K562 (cell line): ENCODE data around the gene GRIN2D. TPM values are rescaled to one million over a fixed set of nuclear protein-coding genes. Genes with fewer than 3 reads are reported as not detected.
A peak's percentile ranks its signal among the peaks of the same experiment; 100 is the strongest.

Experiments used
- ATAC-seq: fragments of 200-7000 bp; cut with Tn5 transposase; 3 replicates; pipeline ENCODE4 v1.9.1; 2020; ENCODE audit warnings: moderate library complexity
- BruUV-seq: library from RNA; stranded (reverse); fragments of 400-500 nt; replicated peaks from 2 replicates; lab custom pipeline; 2021; lab: Mats Ljungman, UMichigan
- CTCF ChIA-PET: fragments of 300-600 bp; formaldehyde crosslinking; extraction: SDS; loops from one replicate; lab custom pipeline; 2021; ENCODE audit warnings: low intra/inter-chr PET ratio; lab: Yijun Ruan, JAX
- POLR2A ChIA-PET: fragments of 300-600, 350-650 bp; sonication (Branson Sonifier 250); formaldehyde crosslinking; extraction: SDS; loops from one replicate; lab custom pipeline; 2021; ENCODE audit warnings: antibody characterized with exemption, inconsistent platforms; lab: Yijun Ruan, JAX
- DNase-seq, 4 experiments: peaks; one replicate each; pipeline versions ENCODE4 v3.0.0 to v3.0.0-alpha.2; 2011 to 2018; ENCODE audit warnings: low spot score in 3 of 4, mixed read lengths in 3 of 4; ENCODE audit errors: extremely low read depth in 1 of 4
- FAIRE-seq: peaks from 2 replicates; lab custom pipeline; 2011; peaks lifted over from hg19 to GRCh38; lab: Jason Lieb, UNC
- H2AFZ ChIP-seq: 2 replicates; pipeline ENCODE4 v1.6.0; 2011; ENCODE audit warnings: low read depth, low read length, control low read depth, inconsistent platforms
- H3K27ac ChIP-seq: fragments of 200-600 bp; 3 replicates; pipeline ENCODE4 v1.8.0; 2011; ENCODE audit warnings: low read depth, mild to moderate bottlenecking, control low read depth, inconsistent platforms, low read length, moderate library complexity, mixed read lengths; ENCODE audit errors: extremely low read depth
- H3K27me3 ChIP-seq, 2 experiments: fragments of 300-600 bp in 1 of 2; 2 replicates in 1 of 2; 3 replicates in 1 of 2; pipeline versions ENCODE4 v1.6.0 to v1.8.0; 2011; ENCODE audit warnings: inconsistent platforms in 2 of 2, low read length in 2 of 2, mild to moderate bottlenecking in 1 of 2, mixed read lengths in 1 of 2, moderate library complexity in 1 of 2; ENCODE audit not compliant: control insufficient read depth in 2 of 2, insufficient read depth in 2 of 2
- H3K36me3 ChIP-seq: fragments of 300-600 bp; 3 replicates; pipeline ENCODE4 v1.8.0; 2011; ENCODE audit warnings: mild to moderate bottlenecking, low read length, inconsistent platforms; ENCODE audit not compliant: control insufficient read depth, insufficient read depth
- H3K4me1 ChIP-seq, 2 experiments: fragments of 200-600 bp in 1 of 2; replicated peaks in 1 of 2; 2 replicates in 1 of 2; 3 replicates in 1 of 2; pipeline versions ENCODE4 v1.5.1 to v1.8.0; 2011; ENCODE audit warnings: inconsistent platforms in 2 of 2, low read length in 2 of 2, mild to moderate bottlenecking in 1 of 2, mixed read lengths in 1 of 2, moderate library complexity in 1 of 2; ENCODE audit not compliant: control insufficient read depth in 2 of 2, insufficient read depth in 2 of 2
- H3K4me2 ChIP-seq: 2 replicates; pipeline ENCODE4 v1.6.1; 2011; ENCODE audit warnings: low read length, control low read depth, inconsistent platforms, mixed read lengths; ENCODE audit not compliant: insufficient read depth
- H3K4me3 ChIP-seq: fragments of 200-600 bp; sonication (generic), shearing (Covaris generic); 2 replicates; pipeline ENCODE4 v1.5.1; 2016; ENCODE audit warnings: control low read depth, inconsistent platforms
- H3K79me2 ChIP-seq: fragments of 200-600 bp; 3 replicates; pipeline ENCODE4 v1.8.0; 2011; ENCODE audit warnings: low read length, inconsistent platforms; ENCODE audit not compliant: control insufficient read depth, insufficient read depth
- H3K9ac ChIP-seq, 2 experiments: 2 replicates each; pipeline versions ENCODE4 v1.6.0 to v1.6.1; 2011; ENCODE audit warnings: low read depth in 2 of 2, low read length in 2 of 2, control low read depth in 1 of 2, inconsistent platforms in 1 of 2, mild to moderate bottlenecking in 1 of 2, mixed read lengths in 1 of 2; ENCODE audit not compliant: insufficient read depth in 1 of 2
- H3K9me1 ChIP-seq: one replicate; pipeline ENCODE4 v1.6.0; 2011; ENCODE audit warnings: inconsistent platforms, mild to moderate bottlenecking, low read length, moderate library complexity; ENCODE audit not compliant: control insufficient read depth, insufficient read depth
- H3K9me3 ChIP-seq: replicated peaks from 2 replicates; pipeline ENCODE4 v1.5.1; 2011; ENCODE audit warnings: low read depth, low read length, inconsistent platforms; ENCODE audit not compliant: control insufficient read depth, insufficient read depth
- H4K20me1 ChIP-seq: replicated peaks from 2 replicates; pipeline ENCODE4 v1.6.1; 2011; ENCODE audit warnings: low read length, inconsistent platforms, mixed read lengths; ENCODE audit not compliant: control insufficient read depth, insufficient read depth
- ARID2 ChIP-seq: fragments of 450-650 bp; IDR thresholded peaks from 2 replicates; pipeline ENCODE4 v1.6.1; 2017; ENCODE audit warnings: antibody characterized with exemption, mild to moderate bottlenecking
- KDM1A ChIP-seq, 2 experiments: fragments of 450-650 bp; IDR thresholded peaks; 2 replicates each; pipeline ENCODE4 v1.6.1; 2016; ENCODE audit warnings: mild to moderate bottlenecking in 2 of 2
- WGBS: fragments of 100-300 bp; shearing (Covaris generic); methylation state at CpG from one replicate; pipeline ENCODE4 v1.1.6; 2016; ENCODE audit warnings: low coverage, mixed read lengths; ENCODE audit not compliant: insufficient coverage; ENCODE audit errors: missing lambda C conversion rate; 5-methylcytosine and 5-hydroxymethylcytosine counted together
- in situ Hi-C: fragments of 300-500 bp; cut with MboI; formaldehyde crosslinking; loops from 4 replicates; pipeline ENCODE4 v1.15.0; 2018; ENCODE audit warnings: inconsistent platforms, mixed read lengths
- intact Hi-C: fragments of 100-400 bp; cut with micrococcal nuclease; formaldehyde crosslinking; loops from 2 replicates; pipeline ENCODE4 v1.14.2; 2022
- polyA plus RNA-seq, 8 experiments: library from polyadenylated mRNA; depleted of rRNA in 4 of 8; stranded (reverse) in 5 of 8; unstranded in 3 of 8; fragments of >200 nt; fragmentation: Nextera tagmentation in 2 of 8; fragmentation: Illumina TruSeq in 1 of 8; extraction: Ambion mirVana in 2 of 8; extraction: Trizol in 1 of 8; gene quantifications; 2 replicates each; pipeline versions ENCODE4 v1.2.1 to v1.2.3, GENCODE V29; 2011 to 2014; ENCODE audit warnings: inconsistent platforms in 1 of 8, missing spikeins in 1 of 8
- total RNA-seq, 7 experiments: library from RNA; depleted of rRNA in 6 of 7; stranded (reverse); fragments of >200 nt in 6 of 7; fragmentation: Illumina TruSeq in 2 of 7; extraction: Trizol in 2 of 7; gene quantifications; 2 replicates each; pipeline versions ENCODE4 v1.2.1 to v1.2.3, GENCODE V29; 2011 to 2021; ENCODE audit warnings: low replicate concordance in 1 of 7
- TF ChIP-seq, protein P1 (sequence below): fragments of 250-450 bp; sonication (Bioruptor Pico); IDR thresholded peaks from 2 replicates; pipeline ENCODE4 v1.9.0; 2021; ENCODE audit warnings: mild to moderate bottlenecking

GRIN2D gene
- total and polyA plus RNA-seq, 9 of the 15 experiments (the other 6 are each of a cell fraction or from before 2014, with no cell fraction given), result 0.32 to 31.5 (median 1.8) TPM

DNA sequence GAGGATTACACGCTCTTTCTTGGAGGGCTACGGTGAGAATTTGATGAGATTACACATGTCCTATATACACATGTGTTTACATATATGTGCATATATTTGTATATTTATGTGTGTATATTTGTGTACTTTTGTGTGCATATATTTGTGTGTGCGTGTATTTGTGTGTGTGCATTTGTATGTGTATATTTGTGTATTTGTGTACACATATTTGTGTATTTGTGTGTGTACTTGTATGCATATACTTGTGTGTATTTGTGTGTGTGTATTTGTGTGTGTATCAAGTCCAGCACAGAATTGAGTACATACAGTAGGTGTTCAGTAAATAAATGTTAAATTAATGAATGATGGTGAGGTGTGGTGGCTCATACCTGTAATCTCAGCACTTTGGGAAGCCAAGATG is 31.6 kb upstream of the GRIN2D start:
- in situ Hi-C loops (no loop called here), intact Hi-C loops (loop anchor here (5.0 kb wide), 1 partner anchor 40 kb away; a partner anchor contains a TSS)
- Histone ChIP-seq H3K27me3 (no peaks in the 10 kb centered on the region), H3K79me2 (peaks cover 4% of the 10 kb centered on the region; the same call in 1 of the 3 replicates), H3K4me3 (no peak overlapping the region), H4K20me1 (no peaks in the 10 kb centered on the region), H3K9ac (no peak overlapping the region), H3K9me1 (no peaks in the 10 kb centered on the region), H2AFZ (no peak overlapping the region), H3K36me3 (peaks cover 3% of the 10 kb centered on the region; the same call in 2 of the 3 replicates), H3K9me3 (no peaks in the 10 kb centered on the region), H3K4me1 (peaks cover 8 to 25% of the 10 kb centered on the region in 2 experiments), H3K27ac (no peak overlapping the region), H3K4me2 (no peak overlapping the region)
- no peak for FAIRE-seq
- 97% methylated on average over 3 of the region's 3 CpGs for WGBS
- TF ChIP-seq, protein P1, sequence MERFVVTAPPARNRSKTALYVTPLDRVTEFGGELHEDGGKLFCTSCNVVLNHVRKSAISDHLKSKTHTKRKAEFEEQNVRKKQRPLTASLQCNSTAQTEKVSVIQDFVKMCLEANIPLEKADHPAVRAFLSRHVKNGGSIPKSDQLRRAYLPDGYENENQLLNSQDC (CRISPR knock-in tag), result no peak
- TF ChIP-seq ARID2 (peak; percentile 95; the same call in 1 of the 2 replicates), KDM1A (IDR thresholded peaks at IDR 0.05) (peak in 1 of 2 experiments; percentile 98; a peak in 2 of 4 replicates)
- POLR2A ChIA-PET, result no interaction called here
- no TSS peak for BruUV-seq
- no peak for DNase-seq
- CTCF ChIA-PET, result no interaction called here
- no peak for ATAC-seq
